ENCODE data around the gene RNPEP.
"Not testable (repeated sequence)": the region's sequence is repeated elsewhere in the genome, so short reads cannot be mapped to it uniquely, and the experiment has no call there.

Gene RNPEP, protein sequence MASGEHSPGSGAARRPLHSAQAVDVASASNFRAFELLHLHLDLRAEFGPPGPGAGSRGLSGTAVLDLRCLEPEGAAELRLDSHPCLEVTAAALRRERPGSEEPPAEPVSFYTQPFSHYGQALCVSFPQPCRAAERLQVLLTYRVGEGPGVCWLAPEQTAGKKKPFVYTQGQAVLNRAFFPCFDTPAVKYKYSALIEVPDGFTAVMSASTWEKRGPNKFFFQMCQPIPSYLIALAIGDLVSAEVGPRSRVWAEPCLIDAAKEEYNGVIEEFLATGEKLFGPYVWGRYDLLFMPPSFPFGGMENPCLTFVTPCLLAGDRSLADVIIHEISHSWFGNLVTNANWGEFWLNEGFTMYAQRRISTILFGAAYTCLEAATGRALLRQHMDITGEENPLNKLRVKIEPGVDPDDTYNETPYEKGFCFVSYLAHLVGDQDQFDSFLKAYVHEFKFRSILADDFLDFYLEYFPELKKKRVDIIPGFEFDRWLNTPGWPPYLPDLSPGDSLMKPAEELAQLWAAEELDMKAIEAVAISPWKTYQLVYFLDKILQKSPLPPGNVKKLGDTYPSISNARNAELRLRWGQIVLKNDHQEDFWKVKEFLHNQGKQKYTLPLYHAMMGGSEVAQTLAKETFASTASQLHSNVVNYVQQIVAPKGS

DNA sequence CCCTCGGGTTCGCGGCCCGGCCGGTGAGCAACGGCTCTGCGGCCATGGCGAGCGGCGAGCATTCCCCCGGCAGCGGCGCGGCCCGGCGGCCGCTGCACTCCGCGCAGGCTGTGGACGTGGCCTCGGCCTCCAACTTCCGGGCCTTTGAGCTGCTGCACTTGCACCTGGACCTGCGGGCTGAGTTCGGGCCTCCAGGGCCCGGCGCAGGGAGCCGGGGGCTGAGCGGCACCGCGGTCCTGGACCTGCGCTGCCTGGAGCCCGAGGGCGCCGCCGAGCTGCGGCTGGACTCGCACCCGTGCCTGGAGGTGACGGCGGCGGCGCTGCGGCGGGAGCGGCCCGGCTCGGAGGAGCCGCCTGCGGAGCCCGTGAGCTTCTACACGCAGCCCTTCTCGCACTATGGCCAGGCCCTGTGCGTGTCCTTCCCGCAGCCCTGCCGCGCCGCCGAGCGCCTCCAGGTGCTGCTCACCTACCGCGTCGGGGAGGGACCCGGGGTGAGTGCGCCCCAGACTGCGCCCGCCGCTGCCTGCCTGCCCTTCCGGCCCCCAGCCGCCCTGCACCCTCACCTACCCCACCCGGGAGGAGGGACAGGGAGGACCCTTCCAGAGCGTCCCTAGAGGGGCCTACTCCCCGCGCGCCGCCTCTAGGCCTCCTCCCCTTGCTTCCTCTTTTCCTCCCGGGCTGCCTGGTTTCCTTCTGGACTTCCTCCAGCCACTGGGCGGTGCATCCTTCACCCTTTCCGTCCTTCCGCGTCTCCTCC lies at the start of gene RNPEP:
Gene RNPEP (plus strand): TSS at position 26 of the 757 bp plus-strand sequence. CDS start 19 bp downstream, at position 45.
- DNase-seq, result peak; percentile 55

DNA sequence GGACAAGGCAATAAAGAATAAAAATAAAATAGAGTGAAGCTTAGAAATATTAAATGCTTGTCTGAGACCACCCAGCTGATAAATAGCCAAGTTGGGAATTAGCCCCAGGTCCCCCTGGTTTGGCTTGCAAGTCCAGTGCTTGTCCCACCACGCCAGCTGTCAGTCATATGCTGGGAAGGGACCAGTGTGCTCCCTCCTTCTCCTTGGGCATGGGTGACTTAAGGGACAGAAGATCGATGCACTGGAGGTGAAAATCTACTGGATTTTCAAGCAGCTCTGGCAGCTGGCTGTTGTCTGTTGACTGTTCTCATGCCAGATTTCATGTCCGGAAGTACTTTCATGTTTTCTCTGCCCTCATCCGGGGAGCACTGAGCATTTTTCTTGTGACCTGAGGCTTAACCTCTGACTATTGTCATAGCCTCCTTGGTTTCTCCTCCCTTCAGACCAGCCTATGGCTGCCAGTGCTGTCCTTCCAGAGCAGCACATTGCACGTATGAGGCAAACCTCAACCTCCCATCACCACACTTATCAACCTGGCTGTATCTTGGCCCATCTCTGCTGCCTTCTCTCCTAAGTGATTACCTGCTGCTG lies 48.5 kb upstream of the RNPEP start:
- no peak for DNase-seq

DNA sequence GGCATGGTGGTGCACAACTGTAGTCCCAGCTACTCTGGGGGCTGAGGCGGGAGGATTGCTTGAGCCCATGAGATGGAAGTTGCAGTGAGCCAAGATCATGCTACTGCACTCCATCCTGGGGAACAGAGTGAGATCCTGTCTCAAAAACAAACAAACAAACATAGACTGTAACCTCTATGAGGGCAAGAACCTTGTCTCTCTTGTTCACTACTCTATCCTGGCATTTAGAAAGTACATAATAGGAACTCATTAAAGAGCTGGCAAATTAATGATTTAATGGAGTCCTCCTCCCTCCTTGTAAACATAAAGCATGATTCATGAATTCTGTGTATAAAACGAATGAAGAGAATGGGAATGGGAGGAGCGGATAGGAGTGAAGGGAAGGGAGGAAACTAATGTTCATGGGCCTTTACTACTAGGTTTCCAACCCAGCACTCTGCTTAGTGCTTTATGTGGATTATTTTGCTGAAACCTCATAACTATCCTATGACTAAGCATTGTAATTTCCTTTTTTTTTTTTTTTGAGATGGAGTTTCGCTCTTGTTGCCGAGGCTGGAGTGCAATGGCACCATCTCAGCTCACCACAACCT lies 44.7 kb upstream of the RNPEP start:
- no peak for DNase-seq

DNA sequence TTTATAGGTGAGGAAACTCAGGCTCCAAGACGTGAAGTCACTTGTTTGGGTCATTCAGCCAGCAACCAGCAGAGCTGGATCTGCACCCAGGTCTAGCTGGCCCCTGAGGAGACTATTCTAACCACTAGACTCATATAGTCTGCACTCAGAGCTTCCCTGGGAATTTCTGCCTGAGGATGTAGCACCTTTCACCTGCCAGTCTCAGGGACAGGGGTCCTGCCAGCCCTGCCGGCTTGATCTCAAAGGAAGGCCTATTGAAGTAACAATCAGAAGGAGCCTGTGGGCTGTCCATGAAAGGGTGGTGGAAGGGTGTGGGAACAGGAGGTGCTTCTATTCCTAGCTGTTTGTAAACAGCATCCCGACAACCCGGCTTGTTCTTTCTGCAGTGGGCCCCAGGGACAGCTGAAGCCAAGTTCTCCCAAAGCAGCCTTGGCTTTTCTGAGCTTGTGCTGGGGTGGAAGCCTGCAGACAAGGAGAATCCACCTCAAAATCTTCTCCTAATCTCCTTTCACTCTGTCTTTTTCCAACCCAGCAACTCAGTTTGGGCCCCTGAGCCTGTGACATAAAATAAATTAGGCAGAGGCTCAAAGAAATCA lies 43.9 kb upstream of the RNPEP start:
- no peak for DNase-seq

DNA sequence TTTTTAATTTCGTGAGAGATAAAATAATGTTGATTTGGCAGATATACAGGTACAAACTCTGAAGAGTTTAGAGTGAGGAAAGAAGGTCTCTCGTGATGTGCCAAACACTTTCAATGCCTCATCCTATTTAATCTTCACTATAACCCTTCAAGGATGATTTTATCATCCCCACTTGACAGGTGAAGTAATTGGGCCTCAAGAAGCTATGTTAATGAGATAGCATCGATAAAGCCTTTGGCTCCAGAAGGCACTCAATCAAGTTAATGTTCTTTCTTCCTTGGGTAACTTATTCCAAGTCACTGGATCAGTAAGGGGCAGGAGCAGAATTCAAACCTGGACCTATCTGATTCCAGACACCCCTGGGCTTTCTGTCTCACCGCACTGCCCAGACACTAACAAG lies 43.3 kb upstream of the RNPEP start:
- DNase-seq, result no peak

DNA sequence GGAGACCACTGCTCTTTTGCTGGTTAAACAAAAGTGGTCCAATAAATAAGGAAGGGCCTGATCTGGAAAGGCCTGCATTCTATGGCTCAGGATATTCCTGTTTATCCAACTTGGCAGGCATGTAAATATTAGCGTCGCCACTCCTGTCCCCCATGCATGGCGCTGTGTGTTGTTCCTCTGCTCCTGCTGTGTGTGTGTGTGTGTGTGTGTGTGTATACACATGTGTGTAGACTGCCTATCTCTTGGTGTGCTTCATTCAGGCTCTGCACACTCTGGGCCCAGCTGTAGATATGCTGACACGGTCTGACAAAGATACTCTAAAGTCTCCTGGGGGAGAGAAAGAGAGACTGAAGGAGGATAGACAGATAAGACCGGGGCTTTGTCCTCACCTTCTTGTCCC lies 42.9 kb upstream of the RNPEP start:
- DNase-seq, result no peak

DNA sequence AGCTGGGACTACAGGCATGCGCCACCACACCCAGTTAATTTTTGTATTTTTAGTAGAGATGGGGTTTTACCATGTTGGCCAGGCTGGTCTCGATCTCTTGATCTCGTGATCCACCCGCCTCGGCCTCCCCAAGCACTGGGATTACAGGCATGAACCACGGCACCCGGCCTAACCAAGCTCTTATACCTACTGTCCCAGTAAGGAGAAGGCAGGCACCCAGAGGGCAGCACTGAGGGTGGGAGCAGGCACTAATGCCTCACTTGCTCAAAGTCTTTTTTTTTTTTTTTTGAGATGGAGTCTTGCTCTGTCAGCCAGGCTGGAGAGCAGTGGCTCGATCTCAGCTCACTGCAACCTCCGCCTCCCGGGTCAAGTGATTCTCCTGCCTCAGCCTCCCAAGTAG lies 42.1 kb upstream of the RNPEP start:
- not testable (repeated sequence) for DNase-seq

DNA sequence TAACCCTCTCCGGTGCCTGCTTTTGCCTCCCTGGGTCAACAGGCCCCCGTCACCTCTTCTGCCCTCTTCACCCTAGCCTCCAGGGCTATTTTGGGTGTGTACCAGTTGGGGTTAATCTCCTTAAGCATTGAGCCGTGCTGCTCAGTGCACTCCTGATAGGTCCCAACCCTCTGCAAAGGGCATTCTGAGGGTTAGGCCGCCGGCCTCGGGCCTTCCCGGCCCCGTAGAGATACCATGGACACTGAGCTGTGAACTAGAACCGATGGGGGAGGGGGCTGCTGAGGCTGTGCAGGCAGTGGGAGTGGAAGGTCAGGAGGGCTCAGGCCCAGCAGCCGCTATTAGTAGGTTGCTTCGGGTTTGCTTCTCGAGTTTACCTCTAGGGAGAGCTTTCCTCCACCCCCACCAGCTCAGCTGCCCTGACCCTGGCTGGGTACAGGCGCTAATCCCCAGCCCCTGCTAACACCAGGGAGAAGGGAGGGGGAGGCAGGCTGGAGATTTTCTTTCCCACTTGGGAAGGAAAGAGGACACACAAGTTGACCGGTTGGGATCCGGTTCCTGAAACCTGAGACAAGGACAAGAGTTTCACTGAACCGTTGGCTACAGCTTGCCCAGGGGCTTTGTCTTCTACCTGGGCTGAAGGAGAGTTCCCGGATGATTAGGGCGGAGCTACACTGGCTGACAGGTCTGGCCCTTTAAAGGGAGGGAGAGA lies 40.9 kb upstream of the RNPEP start:
- DNase-seq, result no peak

DNA sequence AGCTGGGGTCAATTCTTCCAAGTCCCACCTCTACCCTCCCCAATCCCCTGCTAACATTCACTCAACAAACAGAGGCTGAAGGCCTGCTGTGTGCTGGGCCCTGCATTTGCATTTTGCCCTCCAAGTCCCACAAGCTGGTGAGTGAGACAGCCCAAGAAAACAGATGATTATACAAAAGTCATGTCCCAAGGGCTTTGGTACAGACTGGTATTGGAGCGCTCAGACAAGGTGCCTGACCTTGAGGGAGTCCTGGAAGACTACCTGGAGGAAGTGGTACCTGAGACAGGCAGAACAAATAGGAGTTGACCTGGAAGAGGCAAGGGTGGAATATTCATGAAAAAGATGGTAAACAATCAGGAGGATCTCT lies 40.3 kb upstream of the RNPEP start:
- no peak for DNase-seq

DNA sequence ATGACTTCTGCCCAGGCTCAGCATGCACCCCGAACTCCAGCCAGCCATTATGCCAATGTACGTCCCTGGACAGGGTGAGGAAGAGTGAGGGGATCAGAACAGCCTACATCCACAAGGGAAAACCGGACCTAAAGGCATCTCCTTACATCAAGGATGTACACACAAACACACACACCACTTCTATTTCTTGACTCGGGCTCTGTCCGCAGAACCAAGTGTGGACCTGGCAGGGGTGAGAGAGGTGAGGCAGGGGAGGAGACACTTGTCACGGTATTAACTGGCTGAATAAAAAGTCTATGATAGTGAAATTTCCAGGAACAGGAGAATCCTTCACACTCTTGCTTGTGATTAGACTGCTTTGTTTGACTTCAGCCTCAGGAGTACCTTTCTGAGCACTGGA lies 38.4 kb upstream of the RNPEP start:
- no peak for DNase-seq

DNA sequence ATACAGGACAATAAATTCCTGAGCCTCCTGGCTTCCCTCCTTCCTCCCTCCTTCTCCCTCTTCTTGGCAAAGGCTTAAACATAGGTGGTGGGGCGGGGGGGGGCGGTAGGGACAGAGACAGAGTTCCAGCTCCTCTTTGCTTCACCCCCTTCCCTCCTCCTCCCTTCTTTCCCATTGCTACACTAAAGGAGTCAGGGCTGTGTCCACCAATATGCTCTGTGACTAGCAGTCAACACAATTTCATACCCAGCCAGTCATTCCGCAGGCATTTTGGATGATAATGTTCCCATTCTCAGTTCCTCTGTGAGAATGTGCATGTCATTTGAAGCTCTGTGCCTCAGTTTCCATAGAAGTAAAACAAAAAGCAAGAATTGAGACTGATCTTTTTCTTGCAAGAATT lies 37.8 kb upstream of the RNPEP start:
- no peak for DNase-seq

DNA sequence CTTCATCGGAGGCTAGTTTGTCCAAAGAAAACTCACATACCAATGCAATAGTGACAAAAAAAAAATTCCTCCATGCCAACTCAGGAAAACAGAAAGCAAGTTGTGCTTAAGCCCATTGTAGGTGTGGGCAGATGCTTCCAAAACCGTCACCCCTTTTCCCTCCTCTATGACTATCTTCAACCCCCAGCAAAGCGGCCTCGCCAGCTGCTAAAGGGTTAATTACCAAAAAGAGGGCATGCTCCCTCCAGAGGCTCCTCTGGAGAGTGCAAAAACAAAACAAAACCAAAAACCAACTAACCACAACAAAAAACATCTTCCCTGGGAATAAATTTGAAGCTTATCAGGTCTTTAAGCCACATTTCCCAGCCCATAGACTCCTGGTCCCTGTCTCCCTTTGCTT lies 37.3 kb upstream of the RNPEP start:
- no peak for DNase-seq

DNA sequence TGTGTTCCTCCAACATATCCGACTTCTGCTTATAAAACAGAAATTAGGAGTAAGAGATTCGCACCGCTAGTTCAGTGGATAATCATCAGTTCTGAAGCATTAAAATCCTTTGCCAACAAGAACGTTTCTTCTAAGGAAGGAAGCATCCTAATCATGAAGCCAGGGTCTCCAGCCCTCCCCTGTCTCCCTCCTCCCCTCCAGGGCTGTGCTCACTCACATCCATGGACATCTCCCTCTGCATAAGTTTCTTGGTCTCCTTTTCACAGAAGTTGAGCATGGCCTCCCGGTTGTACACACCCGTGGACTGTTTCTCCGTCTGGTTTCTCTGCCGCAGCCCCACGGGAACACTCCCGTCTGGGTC lies 36.6 kb upstream of the RNPEP start:
- DNase-seq, result no peak

DNA sequence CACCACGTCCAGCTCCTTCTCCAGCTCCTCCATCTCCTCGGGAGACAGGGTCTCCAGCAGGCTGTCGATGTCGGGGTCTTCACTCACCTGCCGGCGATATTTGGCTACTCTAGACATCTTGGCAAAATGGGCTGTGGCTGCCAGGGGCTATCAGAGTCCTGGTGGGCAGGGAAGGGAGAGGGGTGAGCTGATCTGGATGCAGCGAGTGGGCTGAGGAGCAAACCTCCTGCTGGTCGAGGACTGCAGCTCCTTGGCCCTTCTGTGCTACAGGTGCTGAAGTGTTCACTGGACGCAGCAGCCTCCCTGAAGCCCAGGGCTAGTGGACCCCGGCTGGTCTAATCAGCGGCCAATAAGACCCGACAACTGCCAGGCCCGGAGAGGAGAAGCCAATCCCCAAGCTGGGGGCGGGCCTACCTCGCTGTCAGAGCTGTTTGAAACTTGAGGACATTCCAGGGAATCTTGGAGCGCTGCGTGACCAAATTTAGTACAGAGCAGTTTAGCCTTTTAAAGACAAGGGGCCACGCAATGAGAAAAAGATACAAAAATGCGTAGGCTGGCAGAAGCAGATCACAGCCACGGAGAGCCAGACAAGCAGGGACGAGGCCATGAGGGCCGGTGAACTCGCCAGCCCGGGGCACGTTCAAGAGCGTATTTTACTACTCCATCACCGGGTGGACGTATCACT lies 36.1 kb upstream of the RNPEP start, which contains the start of gene LMOD1:
Gene LMOD1 (minus strand): TSS at position 325 of the 685 bp plus-strand sequence. CDS start 208 bp downstream, at position 117.
- no peak for DNase-seq

DNA sequence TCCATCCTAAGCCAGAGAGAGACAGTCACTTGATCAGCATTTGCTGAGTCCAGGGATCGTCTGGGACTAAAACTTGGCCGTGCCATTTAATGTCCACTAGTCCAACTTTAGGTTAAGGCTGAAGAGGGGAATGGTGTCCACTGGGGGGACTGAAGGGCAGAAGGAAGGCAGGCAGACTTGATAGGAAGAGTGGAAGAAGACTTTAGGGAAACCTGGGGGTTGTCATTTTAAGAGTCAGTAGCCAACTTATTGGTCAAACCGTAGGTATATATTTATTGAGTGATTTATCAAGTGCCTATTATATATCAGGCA lies 34.8 kb upstream of the RNPEP start:
- no peak for DNase-seq

DNA sequence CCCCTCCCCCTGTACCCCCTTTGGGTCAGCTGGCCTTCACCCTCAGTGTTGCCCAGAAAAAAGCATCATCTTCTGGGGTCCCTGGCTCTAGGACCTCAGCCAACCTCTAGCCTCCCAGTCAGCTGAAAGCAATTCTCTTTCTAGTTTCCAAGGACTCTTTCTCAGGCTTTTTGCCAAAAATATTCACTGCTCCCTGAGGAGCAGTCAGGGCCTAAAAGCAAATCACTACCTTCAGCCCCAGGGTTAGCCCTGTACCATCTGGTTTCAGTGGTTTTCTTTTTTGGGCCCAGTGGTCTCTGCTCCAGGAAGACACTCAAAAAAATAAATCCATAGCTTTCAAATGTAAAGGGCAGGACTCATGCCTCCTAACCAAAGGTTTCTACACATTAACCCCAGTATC lies 33.0 kb upstream of the RNPEP start:
- DNase-seq, result no peak

DNA sequence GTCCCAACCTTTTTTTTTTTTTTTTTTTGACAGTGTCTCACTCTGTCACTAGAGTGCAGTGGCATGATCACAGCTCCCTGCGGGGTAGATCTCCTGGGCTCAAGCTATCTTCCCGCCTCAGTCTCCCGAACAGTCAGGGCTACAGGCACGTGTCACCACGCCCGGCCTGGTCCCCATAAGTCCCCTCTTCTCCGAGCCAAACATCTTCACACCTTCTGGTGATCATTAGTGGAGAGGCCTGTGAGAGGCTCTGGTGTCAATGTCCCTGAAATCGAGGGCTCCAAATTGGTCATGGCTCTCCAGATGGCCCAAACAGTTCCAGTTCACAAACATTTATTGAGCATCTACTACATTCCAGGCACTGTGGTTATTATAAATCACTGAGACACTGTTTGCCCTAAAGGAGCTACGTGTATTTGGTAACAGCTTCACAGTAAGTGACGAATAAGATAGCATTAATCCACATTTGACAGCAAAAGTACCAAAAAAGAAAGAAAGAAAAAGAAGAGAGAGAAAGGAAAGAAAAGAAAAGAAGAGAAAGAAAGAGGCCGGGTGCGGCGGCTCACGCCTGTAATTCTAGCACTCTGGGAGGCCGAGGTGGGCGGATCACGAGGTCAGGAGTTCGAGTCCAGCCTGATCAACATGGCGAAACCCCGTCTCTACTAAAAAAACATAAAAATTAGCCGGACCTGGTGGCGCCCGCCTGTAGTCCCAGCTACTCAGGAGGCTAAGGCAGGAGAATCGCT lies 28.0 kb upstream of the RNPEP start:
- DNase-seq, result no peak

DNA sequence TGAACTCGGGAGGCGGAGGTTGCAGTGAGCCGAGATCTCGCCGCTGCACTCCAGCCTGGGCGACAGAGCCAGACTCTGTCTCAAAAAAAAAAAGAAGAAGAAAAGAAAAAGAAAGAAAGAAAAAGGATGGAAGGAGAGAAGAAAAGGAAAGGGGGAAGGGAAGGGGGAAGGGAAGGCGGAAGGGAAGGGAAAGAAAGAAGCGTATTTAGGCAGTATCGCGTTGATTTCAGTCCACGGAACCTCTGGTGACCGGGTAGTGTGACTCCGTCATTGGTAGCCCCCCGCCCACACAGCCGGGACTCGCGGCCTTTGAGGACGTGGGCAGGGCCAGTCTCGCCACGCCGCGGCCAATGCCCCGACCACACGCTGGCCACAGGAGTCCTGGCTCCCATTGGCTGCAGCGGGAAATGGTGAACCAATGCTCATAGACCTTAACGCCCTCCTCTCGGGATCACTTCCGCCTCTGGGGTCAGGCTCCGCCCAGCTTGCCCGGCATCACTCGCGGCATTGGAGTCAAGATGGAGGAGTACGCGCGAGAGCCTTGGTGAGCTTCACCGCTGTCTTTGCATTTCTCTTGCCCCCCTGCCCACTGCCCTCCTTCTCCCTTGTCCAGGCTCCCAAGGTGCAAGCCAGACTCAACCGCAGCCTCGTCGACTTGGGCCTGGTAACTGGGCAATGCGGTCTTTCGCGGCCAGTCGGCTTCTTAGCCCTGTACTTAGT lies 27.3 kb upstream of the RNPEP start, which contains the start of gene TIMM17A:
Gene TIMM17A (plus strand): TSS at position 495 of the 720 bp plus-strand sequence. CDS start 24 bp downstream, at position 519.
- DNase-seq, result peak; percentile 90

DNA sequence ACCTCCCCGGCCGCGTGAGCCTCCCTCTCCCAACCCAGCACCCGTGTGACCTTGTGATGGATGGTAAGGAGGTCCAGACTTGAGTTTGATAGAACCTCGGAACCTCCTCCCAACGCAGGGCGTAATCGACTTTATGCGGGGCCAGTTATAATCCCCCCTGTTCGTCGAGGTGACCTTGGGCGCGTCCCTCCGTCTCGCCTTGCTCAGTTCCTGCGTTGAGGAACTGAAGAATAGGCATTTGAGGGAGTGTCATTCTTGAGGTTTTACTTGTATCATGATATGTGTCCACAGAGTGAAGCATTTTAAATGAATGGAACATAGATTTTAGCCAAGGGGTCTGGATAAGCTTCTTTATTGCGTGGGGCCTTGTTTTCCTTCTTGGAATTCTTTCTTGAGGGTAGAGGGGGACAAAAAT lies 26.7 kb upstream of the RNPEP start:
- DNase-seq, result no peak

DNA sequence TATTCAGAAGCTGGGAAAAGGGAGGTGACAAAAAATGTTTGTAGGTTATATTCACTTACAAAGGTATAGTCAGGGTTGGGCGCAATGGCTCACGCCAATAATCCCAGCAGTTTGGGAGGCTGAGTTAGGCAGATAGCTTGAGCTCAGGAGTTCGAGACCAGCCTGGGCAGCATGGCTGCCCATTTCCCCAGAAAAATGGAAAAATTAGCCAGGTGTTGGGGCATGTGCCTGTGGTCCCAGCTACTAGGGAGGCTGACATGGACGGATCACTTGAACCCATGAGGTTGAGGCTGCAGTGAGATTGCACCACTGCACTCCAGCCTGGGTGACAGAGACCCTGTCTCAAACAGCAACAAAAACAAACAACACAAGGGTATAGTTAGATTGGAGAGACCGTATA lies 24.1 kb upstream of the RNPEP start:
- no peak for DNase-seq

Data from activated CD8-positive, alpha-beta memory T cell treated with anti-CD3 and anti-CD28 coated beads, Interleukin-2, amount 50 U/mL, for 4 hours (primary cell).